ENCODE measurements around the gene EML1.
A peak's percentile ranks its signal among the peaks of the same experiment; 100 is the strongest.

Gene EML1

GRCh38 chr14:99884834-99885648 lies 91.8 kb downstream of the EML1 start:
- Histone ChIP-seq H3K9me3 (ENCODE audit: control extremely low read depth in 1 of 5, control insufficient read depth in 4 of 5, insufficient read depth in 2 of 5, low read depth in 1 of 5, low read length in 4 of 5) (no peaks in the 10 kb centered on the region), H3K36me3 (ENCODE audit: control insufficient read depth in 4 of 4, insufficient read depth in 4 of 4, low read length in 3 of 4) (no peaks in the 10 kb centered on the region), H3K4me1 (ENCODE audit: control extremely low read depth in 1 of 4, control insufficient read depth in 4 of 4, insufficient read depth in 4 of 4, low read length in 3 of 4) (no peaks in the 10 kb centered on the region), H3K4me3 (ENCODE audit: control insufficient read depth in 1 of 7, extremely low read depth in 1 of 7, insufficient read depth in 4 of 7, low read depth in 2 of 7, low read length in 6 of 7) (no peak overlapping the region), H3K27me3 (replicated peaks in 2 of 5; ENCODE audit: control insufficient read depth in 4 of 5, insufficient read depth in 5 of 5, low read length in 4 of 5) (peaks cover 9 to 48% (median 32%) of the 10 kb centered on the region in 5 experiments), H3K27ac (ENCODE audit: insufficient read depth in 1 of 2, low read depth in 1 of 2, low read length in 2 of 2, poor library complexity in 1 of 2, severe bottlenecking in 2 of 2) (no peak overlapping the region)
- POLR2A ChIA-PET, result no interaction called here
- CTCF ChIA-PET, result interaction anchor here (0.8 to 3.1 kb wide), 14 partner anchors 9 to 373 kb away, joined by 3 to 19 read pairs (median 3); no protein-coding TSS in a partner anchor
- WGBS (ENCODE audit: insufficient coverage), result 93% methylated on average over 4 of the region's 7 CpGs
- peak; percentile 60 to 82 (median 77) for DNase-seq

GRCh38 chr14:99885649-99885958 lies 92.4 kb downstream of the EML1 start:
- Histone ChIP-seq H3K4me1 (ENCODE audit: control extremely low read depth in 1 of 4, control insufficient read depth in 4 of 4, insufficient read depth in 4 of 4, low read length in 3 of 4) (no peaks in the 10 kb centered on the region), H3K9me3 (ENCODE audit: control extremely low read depth in 1 of 5, control insufficient read depth in 4 of 5, insufficient read depth in 2 of 5, low read depth in 1 of 5, low read length in 4 of 5) (no peaks in the 10 kb centered on the region), H3K27ac (ENCODE audit: insufficient read depth in 1 of 2, low read depth in 1 of 2, low read length in 2 of 2, poor library complexity in 1 of 2, severe bottlenecking in 2 of 2) (no peak overlapping the region), H3K27me3 (replicated peaks in 2 of 5; ENCODE audit: control insufficient read depth in 4 of 5, insufficient read depth in 5 of 5, low read length in 4 of 5) (peaks cover 4 to 44% (median 28%) of the 10 kb centered on the region in 5 experiments), H3K36me3 (ENCODE audit: control insufficient read depth in 4 of 4, insufficient read depth in 4 of 4, low read length in 3 of 4) (no peaks in the 10 kb centered on the region), H3K4me3 (ENCODE audit: control insufficient read depth in 1 of 7, extremely low read depth in 1 of 7, insufficient read depth in 4 of 7, low read depth in 2 of 7, low read length in 6 of 7) (no peak overlapping the region)
- no peak for DNase-seq
- CTCF ChIA-PET, result interaction anchor here (0.8 to 3.1 kb wide), 8 partner anchors 10 to 205 kb away, joined by 3 to 19 read pairs (median 4); no protein-coding TSS in a partner anchor
- no CpG with 5 or more reads among the region's 3 CpGs for WGBS (ENCODE audit: insufficient coverage)
- POLR2A ChIA-PET, result no interaction called here

GRCh38 chr14:99887407-99887806 lies 94.2 kb downstream of the EML1 start:
- 90% methylated on average over 9 of the region's 9 CpGs for WGBS (ENCODE audit: insufficient coverage)
- DNase-seq, result no peak
- POLR2A ChIA-PET, result no interaction called here
- Histone ChIP-seq H3K27me3 (replicated peaks in 2 of 5; ENCODE audit: control insufficient read depth in 4 of 5, insufficient read depth in 5 of 5, low read length in 4 of 5) (peaks cover 0 to 36% (median 25%) of the 10 kb centered on the region in 5 experiments), H3K36me3 (ENCODE audit: control insufficient read depth in 4 of 4, insufficient read depth in 4 of 4, low read length in 3 of 4) (no peaks in the 10 kb centered on the region), H3K27ac (ENCODE audit: insufficient read depth in 1 of 2, low read depth in 1 of 2, low read length in 2 of 2, poor library complexity in 1 of 2, severe bottlenecking in 2 of 2) (no peak overlapping the region), H3K9me3 (ENCODE audit: control extremely low read depth in 1 of 5, control insufficient read depth in 4 of 5, insufficient read depth in 2 of 5, low read depth in 1 of 5, low read length in 4 of 5) (no peaks in the 10 kb centered on the region), H3K4me3 (ENCODE audit: control insufficient read depth in 1 of 7, extremely low read depth in 1 of 7, insufficient read depth in 4 of 7, low read depth in 2 of 7, low read length in 6 of 7) (no peak overlapping the region), H3K4me1 (ENCODE audit: control extremely low read depth in 1 of 4, control insufficient read depth in 4 of 4, insufficient read depth in 4 of 4, low read length in 3 of 4) (no peaks in the 10 kb centered on the region)
- CTCF ChIA-PET, result interaction anchor here (0.9 to 2.4 kb wide), 8 partner anchors 8 to 370 kb away, joined by 3 to 10 read pairs (median 5); no protein-coding TSS in a partner anchor

- Histone ChIP-seq H3K9me3 (ENCODE audit: control extremely low read depth in 1 of 5, control insufficient read depth in 4 of 5, insufficient read depth in 2 of 5, low read depth in 1 of 5, low read length in 4 of 5) (no peaks in the 10 kb centered on the region), H3K27me3 (replicated peaks in 2 of 5; ENCODE audit: control insufficient read depth in 4 of 5, insufficient read depth in 5 of 5, low read length in 4 of 5) (peaks cover 0 to 40% (median 25%) of the 10 kb centered on the region in 5 experiments), H3K4me3 (ENCODE audit: control insufficient read depth in 1 of 7, extremely low read depth in 1 of 7, insufficient read depth in 4 of 7, low read depth in 2 of 7, low read length in 6 of 7) (no peak overlapping the region), H3K27ac (ENCODE audit: insufficient read depth in 1 of 2, low read depth in 1 of 2, low read length in 2 of 2, poor library complexity in 1 of 2, severe bottlenecking in 2 of 2) (no peak overlapping the region), H3K4me1 (ENCODE audit: control extremely low read depth in 1 of 4, control insufficient read depth in 4 of 4, insufficient read depth in 4 of 4, low read length in 3 of 4) (no peaks in the 10 kb centered on the region), H3K36me3 (ENCODE audit: control insufficient read depth in 4 of 4, insufficient read depth in 4 of 4, low read length in 3 of 4) (no peaks in the 10 kb centered on the region)
- 100% methylated on average over 4 of the region's 5 CpGs for WGBS (ENCODE audit: insufficient coverage)
- POLR2A ChIA-PET, result no interaction called here
- DNase-seq, result no peak
- CTCF ChIA-PET, result interaction anchor here (0.6 to 2.3 kb wide), 6 partner anchors 9 to 370 kb away, joined by 3 to 10 read pairs (median 4); no protein-coding TSS in a partner anchor
Measured at GRCh38 chr14:99888149-99888548, 94.9 kb downstream of the EML1 start.

GRCh38 chr14:99889268-99889667 lies 96.1 kb downstream of the EML1 start:
- CTCF ChIA-PET, result interaction anchor here (0.6 to 2.1 kb wide), 3 partner anchors 10 to 235 kb away, joined by 3 to 7 read pairs (median 3); no protein-coding TSS in a partner anchor
- Histone ChIP-seq H3K4me1 (ENCODE audit: control extremely low read depth in 1 of 4, control insufficient read depth in 4 of 4, insufficient read depth in 4 of 4, low read length in 3 of 4) (no peaks in the 10 kb centered on the region), H3K27me3 (replicated peaks in 2 of 5; ENCODE audit: control insufficient read depth in 4 of 5, insufficient read depth in 5 of 5, low read length in 4 of 5) (peaks cover 0 to 38% (median 29%) of the 10 kb centered on the region in 5 experiments), H3K27ac (ENCODE audit: insufficient read depth in 1 of 2, low read depth in 1 of 2, low read length in 2 of 2, poor library complexity in 1 of 2, severe bottlenecking in 2 of 2) (no peak overlapping the region), H3K4me3 (ENCODE audit: control insufficient read depth in 1 of 7, extremely low read depth in 1 of 7, insufficient read depth in 4 of 7, low read depth in 2 of 7, low read length in 6 of 7) (no peak overlapping the region), H3K36me3 (ENCODE audit: control insufficient read depth in 4 of 4, insufficient read depth in 4 of 4, low read length in 3 of 4) (no peaks in the 10 kb centered on the region), H3K9me3 (ENCODE audit: control extremely low read depth in 1 of 5, control insufficient read depth in 4 of 5, insufficient read depth in 2 of 5, low read depth in 1 of 5, low read length in 4 of 5) (no peaks in the 10 kb centered on the region)
- WGBS (ENCODE audit: insufficient coverage), result 100% methylated on average over 10 of the region's 11 CpGs
- POLR2A ChIA-PET, result no interaction called here
- DNase-seq, result no peak

GRCh38 chr14:99891266-99891665 lies 98.1 kb downstream of the EML1 start:
- POLR2A ChIA-PET, result interaction anchor here (0.6 kb wide), 1 partner anchor 1261 kb away, joined by 3 read pairs; no protein-coding TSS in a partner anchor
- DNase-seq, result no peak
- H3K27me3 ChIP-seq (replicated peaks in 2 of 5; ENCODE audit: control insufficient read depth in 4 of 5, insufficient read depth in 5 of 5, low read length in 4 of 5), result peaks cover 0 to 33% (median 22%) of the 10 kb centered on the region in 5 experiments
- no peaks in the 10 kb centered on the region for H3K4me1 ChIP-seq (ENCODE audit: control extremely low read depth in 1 of 4, control insufficient read depth in 4 of 4, insufficient read depth in 4 of 4, low read length in 3 of 4)
- no peaks in the 10 kb centered on the region for H3K9me3 ChIP-seq (ENCODE audit: control extremely low read depth in 1 of 5, control insufficient read depth in 4 of 5, insufficient read depth in 2 of 5, low read depth in 1 of 5, low read length in 4 of 5)
- WGBS (ENCODE audit: insufficient coverage), result 100% methylated on average over 1 of the region's 2 CpGs
- CTCF ChIA-PET, result interaction anchor here (0.9 to 2.1 kb wide), 3 partner anchors 8 to 158 kb away, joined by 3 to 7 read pairs (median 3); no protein-coding TSS in a partner anchor
- no peaks in the 10 kb centered on the region for H3K36me3 ChIP-seq (ENCODE audit: control insufficient read depth in 4 of 4, insufficient read depth in 4 of 4, low read length in 3 of 4)
- H3K27ac ChIP-seq (ENCODE audit: insufficient read depth in 1 of 2, low read depth in 1 of 2, low read length in 2 of 2, poor library complexity in 1 of 2, severe bottlenecking in 2 of 2), result no peak overlapping the region
- H3K4me3 ChIP-seq (ENCODE audit: control insufficient read depth in 1 of 7, extremely low read depth in 1 of 7, insufficient read depth in 4 of 7, low read depth in 2 of 7, low read length in 6 of 7), result no peak overlapping the region

- peaks cover 0 to 27% (median 19%) of the 10 kb centered on the region in 5 experiments for H3K27me3 ChIP-seq (replicated peaks in 2 of 5; ENCODE audit: control insufficient read depth in 4 of 5, insufficient read depth in 5 of 5, low read length in 4 of 5)
- no peaks in the 10 kb centered on the region for H3K4me1 ChIP-seq (ENCODE audit: control extremely low read depth in 1 of 4, control insufficient read depth in 4 of 4, insufficient read depth in 4 of 4, low read length in 3 of 4)
- CTCF ChIA-PET, result interaction anchor here (0.9 kb wide), 1 partner anchor 158 kb away, joined by 3 read pairs; no protein-coding TSS in a partner anchor
- H3K4me3 ChIP-seq (ENCODE audit: control insufficient read depth in 1 of 7, extremely low read depth in 1 of 7, insufficient read depth in 4 of 7, low read depth in 2 of 7, low read length in 6 of 7), result no peak overlapping the region
- no peaks in the 10 kb centered on the region for H3K9me3 ChIP-seq (ENCODE audit: control extremely low read depth in 1 of 5, control insufficient read depth in 4 of 5, insufficient read depth in 2 of 5, low read depth in 1 of 5, low read length in 4 of 5)
- WGBS (ENCODE audit: insufficient coverage), result 95% methylated on average over 10 of the region's 10 CpGs
- DNase-seq, result no peak
- no peaks in the 10 kb centered on the region for H3K36me3 ChIP-seq (ENCODE audit: control insufficient read depth in 4 of 4, insufficient read depth in 4 of 4, low read length in 3 of 4)
- H3K27ac ChIP-seq (ENCODE audit: insufficient read depth in 1 of 2, low read depth in 1 of 2, low read length in 2 of 2, poor library complexity in 1 of 2, severe bottlenecking in 2 of 2), result no peak overlapping the region
- POLR2A ChIA-PET, result no interaction called here
Measured at GRCh38 chr14:99891900-99892299, 98.7 kb downstream of the EML1 start.

Measured in common myeloid progenitor, CD34-positive (primary cell).